Right lobe of liver (tissue), 4 donors: ENCODE measurements around the gene OSBPL10.

Experiments
- CTCF ChIP-seq, 4 donors: fragments of 200-600 bp in 3 of 4; fragments of 450-650 bp in 1 of 4; IDR thresholded peaks; one replicate each; pipeline versions ENCODE4 v1.5.1 to v1.8.0; 2016 to 2022; ENCODE audit warnings: antibody characterized with exemption in 4 of 4, mild to moderate bottlenecking in 2 of 4
- POLR2A ChIP-seq: fragments of 450-650 bp; IDR thresholded peaks from one replicate; pipeline ENCODE4 v1.6.1; 2017; ENCODE audit warnings: antibody characterized with exemption, mild to moderate bottlenecking
- donor health status: DM: no; HTN: no; CAD: no.
- donor health status: DM: no; HTN: no; CAD: no.
- donor health status: DM: no; HTN: yes; CAD: no.

GRCh38 chr3:31629054-31629453 lies 352.0 kb downstream of the OSBPL10 start:
- TF ChIP-seq CTCF (IDR thresholded peaks at IDR 0.05) (no peak), POLR2A (no peak)
